Skin of body (tissue), 2 donors: ENCODE data around the gene CISD1. TPM values are rescaled to one million over a fixed set of nuclear protein-coding genes. Genes with fewer than 3 reads are reported as not detected.
"Not testable (repeated sequence)": the region's sequence is repeated elsewhere in the genome, so short reads cannot be mapped to it uniquely, and the experiment has no call there.

Experiments used
- DNase-seq: peaks from one replicate; lab custom pipeline; 2025; lab: John Stamatoyannopoulos, UW
- total RNA-seq: library from RNA; depleted of rRNA; stranded (reverse); fragments of >200 nt; gene quantifications from one replicate; pipeline ENCODE4 v1.2.3, GENCODE V29; 2014

Gene CISD1
- 7.5 TPM for total RNA-seq

GRCh38 chr10:58268946-58269781 lies at the start of gene CISD1:
TSS of gene CISD1 (plus strand) at chr10:58269162. CDS start at chr10:58269274, 112 bp downstream.
- peak; percentile 98 for DNase-seq

GRCh38 chr10:58219875-58220274 lies 49.1 kb upstream of the CISD1 start:
- no peak for DNase-seq

GRCh38 chr10:58220769-58221451 lies 48.1 kb upstream of the CISD1 start:
- DNase-seq = no peak

GRCh38 chr10:58225654-58226053 lies 43.3 kb upstream of the CISD1 start:
- no peak for DNase-seq

- not testable (repeated sequence) for DNase-seq
Observed at GRCh38 chr10:58229856-58230255, 39.1 kb upstream of the CISD1 start.

- DNase-seq = no peak
Observed at GRCh38 chr10:58237014-58237834, 31.7 kb upstream of the CISD1 start.

GRCh38 chr10:58239561-58240169 lies 29.3 kb upstream of the CISD1 start:
- no peak for DNase-seq

- no peak for DNase-seq
Observed at GRCh38 chr10:58240531-58240930, 28.4 kb upstream of the CISD1 start.

- no peak for DNase-seq
Observed at GRCh38 chr10:58241346-58241745, 27.6 kb upstream of the CISD1 start.

- DNase-seq = no peak
Observed at GRCh38 chr10:58243269-58243668, 25.7 kb upstream of the CISD1 start.

- not testable (repeated sequence) for DNase-seq
Observed at GRCh38 chr10:58243801-58244200, 25.2 kb upstream of the CISD1 start.

GRCh38 chr10:58244242-58244641 lies 24.7 kb upstream of the CISD1 start:
- not testable (repeated sequence) for DNase-seq

- DNase-seq = not testable (repeated sequence)
Observed at GRCh38 chr10:58244666-58245065, 24.3 kb upstream of the CISD1 start.

- no peak for DNase-seq
Observed at GRCh38 chr10:58253184-58253583, 15.8 kb upstream of the CISD1 start.

- DNase-seq = no peak
Observed at GRCh38 chr10:58254644-58255043, 14.3 kb upstream of the CISD1 start.

GRCh38 chr10:58256013-58256780 lies 12.8 kb upstream of the CISD1 start:
- not testable (repeated sequence) for DNase-seq

GRCh38 chr10:58258977-58259692 lies 9.8 kb upstream of the CISD1 start:
- DNase-seq = no peak

GRCh38 chr10:58260334-58260733 lies 8.6 kb upstream of the CISD1 start:
- DNase-seq = no peak

GRCh38 chr10:58262766-58263165 lies 6.2 kb upstream of the CISD1 start:
- DNase-seq = no peak

- peak; percentile 26 for DNase-seq
Observed at GRCh38 chr10:58264780-58265179, 4.2 kb upstream of the CISD1 start.
